Activated T-cell treated with anti-CD3 and anti-CD28 coated beads for 1 hour (primary cell): ENCODE measurements around the gene SNAPC4.
"Not testable (repeated sequence)": the region's sequence is repeated elsewhere in the genome, so short reads cannot be mapped to it uniquely, and the experiment has no call there.

Experiments used
- DNase-seq: peaks from one replicate; pipeline ENCODE4 v3.0.0-alpha.2; 2020; ENCODE audit warnings: low read depth

Gene SNAPC4

DNA sequence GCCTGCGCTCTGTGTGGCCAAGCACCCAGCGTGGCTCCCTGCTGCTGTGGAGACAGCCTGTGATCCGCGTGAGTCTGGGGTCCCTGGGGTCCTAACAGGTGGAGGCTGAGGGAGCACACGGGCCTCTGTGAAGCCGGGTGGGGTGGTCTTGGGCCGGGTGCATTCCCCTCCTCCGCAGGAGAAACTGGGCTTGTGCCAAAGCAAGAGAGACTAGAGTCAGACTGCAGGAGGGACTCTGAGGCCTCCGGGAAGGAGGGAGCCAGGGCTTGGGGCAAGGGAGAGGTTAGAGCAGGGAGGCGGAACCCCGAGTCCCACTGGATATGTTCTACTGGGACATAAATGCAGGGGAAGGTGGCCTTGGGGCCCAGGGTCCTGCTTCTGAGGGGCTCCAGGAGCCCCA, 46.9 kb downstream of the SNAPC4 start:
- no peak for DNase-seq

DNA sequence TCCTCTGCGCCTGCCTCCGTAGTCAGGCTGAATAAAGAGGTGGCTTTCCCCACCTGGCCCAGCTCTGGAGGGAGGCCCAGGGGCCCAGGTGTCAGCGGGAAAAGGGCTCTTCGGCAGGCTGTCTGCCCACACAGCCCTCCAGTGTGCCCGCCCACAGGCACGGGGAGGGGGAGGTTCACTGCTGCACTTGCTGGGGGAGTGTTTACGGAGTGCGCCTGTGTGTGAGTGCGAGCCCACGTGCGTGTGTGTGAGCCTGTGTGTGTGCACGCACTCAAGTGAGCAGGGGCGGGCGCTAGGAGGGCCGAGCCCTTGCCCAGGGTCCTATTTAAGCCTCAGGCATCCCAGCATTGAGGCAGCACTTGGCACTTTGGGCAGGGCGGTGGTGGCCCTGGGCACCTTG, 47.3 kb downstream of the SNAPC4 start:
- DNase-seq: no peak

DNA sequence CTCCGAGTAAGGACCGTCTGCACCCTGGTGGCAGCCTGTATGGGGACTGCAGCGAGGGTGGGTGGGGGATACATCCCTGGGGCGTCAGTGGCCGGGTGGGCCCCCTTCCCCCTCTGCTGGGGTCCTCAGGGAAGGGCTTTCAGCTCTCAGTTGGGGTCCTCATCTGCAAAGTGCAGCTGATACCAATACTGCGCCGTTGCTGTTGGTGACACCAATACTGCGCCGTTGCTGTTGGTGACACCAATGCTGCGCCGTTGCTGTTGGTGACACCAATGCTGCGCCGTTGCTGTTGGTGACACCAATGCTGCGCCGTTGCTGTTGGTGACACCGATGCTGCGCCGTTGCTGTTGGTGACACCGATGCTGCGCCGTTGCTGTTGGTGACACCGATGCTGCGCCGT, 48.1 kb downstream of the SNAPC4 start:
- not testable (repeated sequence) for DNase-seq

DNA sequence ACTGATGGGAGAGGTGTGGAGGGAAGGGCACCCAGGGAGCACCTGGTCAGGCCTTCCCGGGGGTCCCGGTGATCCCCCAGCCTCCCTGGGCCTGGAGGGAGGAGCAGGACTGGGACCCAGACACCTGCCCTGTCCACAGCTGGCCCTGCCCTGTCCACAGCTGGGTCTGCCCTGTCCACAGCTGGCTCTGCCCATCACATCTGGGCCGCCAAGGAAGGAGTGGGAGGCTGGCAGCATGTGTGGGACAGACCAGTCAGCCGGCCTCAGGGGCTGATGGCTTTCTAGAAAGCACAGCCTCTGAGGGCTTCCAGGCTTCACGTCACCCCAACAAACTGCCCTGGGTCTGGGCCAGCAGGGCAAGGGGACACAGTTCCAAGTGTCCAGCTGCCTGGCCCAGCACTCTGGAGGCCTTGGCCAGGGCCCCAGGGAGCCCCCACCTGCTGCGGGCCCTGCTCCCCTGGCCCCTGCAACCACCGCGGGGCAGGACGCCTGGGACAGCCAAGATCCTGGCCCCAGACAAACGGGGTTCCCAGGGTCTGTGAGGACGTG, 48.6 kb downstream of the SNAPC4 start:
- no peak for DNase-seq
